ENCODE measurements around the gene FAM210A. TPM values are rescaled to one million over a fixed set of nuclear protein-coding genes. Genes with fewer than 3 reads are reported as not detected.
"Not testable (repeated sequence)": the region's sequence is repeated elsewhere in the genome, so short reads cannot be mapped to it uniquely, and the experiment has no call there.

FAM210A gene
- total RNA-seq, 1 donor from 2014 or later, result 18.1 TPM

DNA sequence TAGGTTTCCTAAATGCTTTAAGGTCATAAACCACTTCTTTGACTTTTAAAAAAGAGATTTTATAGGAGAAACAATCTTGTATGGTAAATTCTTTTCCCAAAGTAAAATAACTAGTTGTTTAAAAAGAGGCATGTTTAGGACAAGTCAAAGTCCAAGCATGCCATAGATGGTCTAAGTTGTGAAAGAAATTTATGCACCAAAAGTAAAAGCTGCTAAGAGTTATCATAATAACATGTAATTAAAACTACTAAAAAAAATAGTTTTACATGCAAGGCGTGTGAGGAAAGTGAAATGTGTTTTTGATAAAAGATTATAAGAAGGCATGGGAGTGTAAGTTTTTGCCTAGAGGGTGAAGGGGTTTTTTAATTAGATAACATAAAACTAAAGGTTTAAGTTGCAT lies 22.5 kb downstream of the FAM210A start:
- DNase-seq, result no peak

DNA sequence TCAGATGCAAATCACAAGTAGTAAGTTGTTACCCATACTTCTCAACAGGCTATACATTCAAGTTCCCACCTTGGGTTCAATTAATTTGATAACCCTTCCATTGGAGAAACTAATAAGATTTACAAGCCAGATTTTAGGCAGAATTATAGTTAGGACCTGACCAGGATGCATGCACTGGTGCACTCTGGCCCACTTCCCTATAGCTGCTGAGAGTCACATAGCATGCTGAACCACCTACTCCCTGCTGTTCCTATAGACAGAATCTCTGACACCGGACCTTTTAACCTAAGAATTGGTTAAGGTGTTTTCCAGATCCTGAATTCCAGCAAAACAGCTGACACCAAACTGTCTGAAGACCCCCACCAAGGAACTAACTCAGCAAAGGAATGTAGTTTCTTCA lies 26.2 kb downstream of the FAM210A start:
- no peak for DNase-seq

DNA sequence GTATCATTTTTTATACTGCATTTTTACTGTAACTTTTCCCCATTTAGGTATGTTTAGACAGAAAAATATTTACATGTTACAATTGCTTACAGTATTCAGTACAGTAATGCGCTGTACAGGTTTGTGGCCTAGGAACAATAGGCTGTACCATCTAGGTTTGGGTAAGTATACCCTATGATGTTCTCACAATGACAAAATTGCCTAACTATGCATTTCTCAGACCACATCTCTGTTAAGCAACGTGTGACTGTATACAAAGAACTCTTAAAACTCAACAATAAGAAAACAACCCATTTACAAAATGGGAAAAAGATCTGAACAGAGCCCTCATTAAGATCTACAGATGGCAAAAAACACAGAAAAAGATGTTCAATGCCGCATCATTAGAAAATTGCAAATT lies 29.4 kb downstream of the FAM210A start:
- DNase-seq, result no peak

DNA sequence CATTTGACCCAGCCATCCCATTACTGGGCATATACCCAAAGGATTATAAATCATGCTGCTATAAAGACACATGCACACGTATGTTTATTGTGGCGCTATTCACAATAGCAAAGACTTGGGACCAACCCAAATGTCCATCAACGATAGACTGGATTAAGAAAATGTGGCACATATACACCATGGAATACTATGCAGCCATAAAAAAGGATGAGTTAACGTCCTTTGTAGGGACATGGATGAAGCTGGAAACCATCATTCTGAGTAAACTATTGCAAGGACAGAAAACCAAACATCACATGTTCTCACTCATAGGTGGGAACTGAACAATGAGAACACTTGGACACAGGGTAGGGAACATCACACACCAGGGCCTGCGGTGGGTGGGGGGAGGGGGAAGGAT lies 31.0 kb downstream of the FAM210A start:
- not testable (repeated sequence) for DNase-seq

DNA sequence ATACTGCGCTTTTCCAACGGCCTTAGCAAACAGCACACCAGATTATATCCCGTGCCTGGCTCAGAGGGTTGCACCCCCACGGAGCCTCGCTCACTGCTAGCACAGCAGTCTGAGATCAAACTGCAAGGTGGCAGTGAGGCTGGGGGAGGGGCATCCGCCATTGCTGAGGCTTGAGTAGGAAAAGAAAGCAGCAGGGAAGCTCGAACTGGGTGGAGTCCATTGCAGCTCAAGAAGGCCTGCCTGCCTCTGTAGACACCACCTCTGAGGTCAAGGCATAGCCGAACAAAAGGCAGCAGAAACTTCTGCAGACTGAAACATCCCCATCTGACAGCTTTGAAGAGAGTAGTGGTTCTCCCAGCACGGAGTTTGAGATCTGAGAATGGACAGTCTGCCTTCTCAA lies 36.3 kb downstream of the FAM210A start:
- not testable (repeated sequence) for DNase-seq

DNA sequence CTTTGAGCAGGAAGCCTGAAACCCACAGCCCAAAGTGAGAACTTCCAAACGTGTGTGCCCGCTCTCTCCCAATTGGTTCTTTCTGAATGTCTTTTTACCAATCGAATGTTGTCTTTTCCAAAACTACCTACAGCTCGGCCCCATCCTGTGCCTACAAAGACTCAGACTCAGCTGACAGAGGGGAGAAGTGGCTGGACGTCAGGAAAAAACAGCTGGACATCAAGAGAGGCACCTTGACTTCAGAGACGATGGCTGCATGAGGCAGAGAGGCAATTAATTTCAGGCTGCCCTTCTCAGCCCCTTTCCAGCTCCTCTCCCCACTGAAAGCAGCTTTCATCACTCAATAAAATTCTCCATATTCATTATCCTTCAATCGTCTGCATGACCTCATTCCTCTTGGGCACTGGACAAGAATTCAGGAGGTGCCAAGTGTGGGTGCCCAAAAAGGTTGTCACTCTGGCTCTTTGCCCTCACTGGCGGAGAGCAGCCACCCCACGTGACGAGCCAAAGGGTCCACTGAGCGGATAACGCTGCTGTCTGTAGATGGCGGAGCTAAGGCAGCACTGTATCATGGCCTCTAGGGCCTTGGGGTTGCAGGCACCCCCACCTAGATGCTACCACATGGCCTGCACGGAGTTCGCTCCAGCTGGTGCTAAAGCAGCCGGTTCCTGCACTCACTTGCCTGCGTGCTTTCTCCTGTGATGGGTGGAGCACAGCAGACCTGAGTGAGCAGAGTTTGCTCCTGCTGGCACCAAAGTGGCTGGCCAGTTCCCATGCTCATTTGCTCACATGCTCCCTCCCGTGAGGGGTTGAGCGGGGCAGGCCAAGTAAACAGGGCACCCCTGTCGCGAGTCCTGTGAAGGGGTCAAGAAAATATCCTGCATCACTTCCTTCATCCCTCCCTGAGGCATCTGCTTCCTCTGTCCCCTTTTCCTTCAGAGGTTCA lies 37.9 kb downstream of the FAM210A start:
- DNase-seq, result no peak

DNA sequence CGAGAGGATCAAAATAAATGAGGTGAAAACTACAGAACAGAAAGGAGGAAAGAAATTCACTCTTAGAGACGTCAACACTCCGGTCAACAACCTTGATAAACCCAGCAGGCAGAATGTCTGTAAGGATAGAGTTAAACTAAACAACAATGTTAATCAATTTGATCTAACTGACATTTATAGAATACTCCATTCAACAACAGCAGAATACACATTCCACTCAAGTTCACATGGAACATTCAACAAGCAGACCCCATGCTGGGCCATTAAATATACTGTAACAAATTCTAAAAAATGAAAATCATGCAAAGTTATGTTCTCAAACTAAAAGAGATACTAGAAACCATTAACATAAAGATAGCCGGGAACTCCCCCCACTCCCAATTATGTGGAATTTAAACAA lies 41.8 kb downstream of the FAM210A start:
- DNase-seq, result no peak

DNA sequence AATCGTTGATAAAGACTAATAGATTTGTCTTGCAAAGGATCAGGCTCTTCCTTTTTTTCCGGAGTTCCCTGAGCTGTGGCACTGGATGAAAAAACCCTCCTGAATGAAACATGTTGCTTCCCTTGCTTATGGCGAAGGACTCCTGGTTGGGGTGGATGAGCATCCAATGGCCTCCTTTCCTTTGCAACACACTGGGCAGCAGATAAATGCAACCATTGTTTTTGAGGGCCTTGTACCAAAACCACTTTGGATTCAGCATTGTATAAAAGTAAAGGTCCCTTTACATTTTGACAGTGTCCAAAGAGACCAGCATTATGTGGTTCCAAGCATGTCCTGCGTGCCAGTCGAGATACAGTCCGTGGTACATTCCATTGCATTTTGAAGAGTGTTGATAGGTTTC lies 44.7 kb downstream of the FAM210A start:
- DNase-seq, result no peak

DNA sequence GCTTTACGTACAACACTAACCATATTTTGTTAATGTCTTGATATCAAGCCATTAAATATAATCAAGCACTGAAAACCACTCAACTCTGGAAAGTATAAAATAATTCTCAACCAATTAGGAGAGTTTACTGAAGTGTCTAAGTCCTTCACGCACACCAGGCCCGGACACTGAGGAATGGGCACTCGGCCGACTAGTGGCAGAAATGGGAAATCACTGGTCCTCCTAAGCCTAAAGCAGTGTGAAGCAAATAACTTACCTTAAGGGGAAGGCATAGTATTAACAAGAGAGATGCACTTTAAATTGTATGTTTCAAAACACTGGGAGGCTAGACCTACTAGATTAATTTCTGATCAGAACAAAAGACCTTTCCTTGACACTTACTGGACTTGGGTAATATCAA lies 45.7 kb downstream of the FAM210A start:
- no peak for DNase-seq

DNA sequence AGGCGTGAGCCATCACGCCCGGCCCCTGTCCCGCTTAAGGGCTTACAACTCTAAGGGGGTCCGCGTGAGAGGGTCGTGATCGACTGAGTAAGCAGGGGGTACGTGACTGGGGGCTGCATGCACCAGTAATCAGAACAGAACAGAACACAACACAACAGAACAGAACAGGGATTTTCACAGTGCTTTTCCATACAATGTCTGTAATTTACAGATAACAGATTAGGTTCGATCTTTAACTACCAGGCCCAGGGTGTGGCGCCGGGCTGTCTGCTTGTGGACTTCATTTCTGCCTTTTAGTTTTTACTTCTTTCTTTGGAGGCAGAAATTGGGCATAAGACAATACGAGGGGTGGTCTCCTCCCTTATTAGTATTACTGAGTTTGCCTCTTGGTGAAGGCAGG lies 49.0 kb downstream of the FAM210A start:
- not testable (repeated sequence) for DNase-seq

DNA sequence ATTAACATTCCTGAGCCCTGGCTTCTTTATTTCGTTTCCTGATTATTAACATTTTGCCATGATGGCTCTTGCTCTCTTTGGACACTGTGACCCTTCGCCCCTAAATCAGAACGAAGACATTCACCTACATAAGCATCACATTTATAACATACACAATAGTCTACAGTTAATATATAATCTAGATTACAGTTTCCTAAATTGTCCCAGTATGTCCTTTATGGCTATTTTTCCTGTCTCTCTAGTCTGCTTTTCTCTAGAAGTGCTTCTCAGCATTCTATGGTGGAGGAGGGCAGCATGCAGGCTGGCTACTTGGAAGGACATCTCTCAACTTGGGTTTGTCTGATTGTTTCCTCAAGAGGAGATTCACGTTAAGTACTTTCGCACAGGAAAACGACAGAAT lies 49.9 kb downstream of the FAM210A start:
- DNase-seq, result no peak

DNA sequence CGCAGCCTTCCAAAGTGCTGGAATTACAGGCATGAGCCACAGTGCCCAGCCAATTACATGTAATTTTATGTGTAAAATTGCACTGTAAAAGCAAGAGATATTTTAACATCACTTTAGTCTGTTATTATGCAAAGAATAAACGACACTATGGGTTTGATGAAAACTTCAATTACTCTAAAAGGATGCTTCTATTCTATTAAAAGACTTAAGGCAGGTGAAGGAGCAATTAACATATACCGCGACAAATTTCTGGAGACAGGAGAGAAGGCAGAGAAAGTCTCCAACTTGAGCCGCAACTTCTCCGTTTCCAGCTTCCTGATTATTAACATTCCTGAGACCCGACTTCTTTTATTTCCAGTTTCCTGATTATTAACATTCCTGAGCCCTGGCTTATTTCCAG lies 53.7 kb downstream of the FAM210A start:
- DNase-seq, result no peak

DNA sequence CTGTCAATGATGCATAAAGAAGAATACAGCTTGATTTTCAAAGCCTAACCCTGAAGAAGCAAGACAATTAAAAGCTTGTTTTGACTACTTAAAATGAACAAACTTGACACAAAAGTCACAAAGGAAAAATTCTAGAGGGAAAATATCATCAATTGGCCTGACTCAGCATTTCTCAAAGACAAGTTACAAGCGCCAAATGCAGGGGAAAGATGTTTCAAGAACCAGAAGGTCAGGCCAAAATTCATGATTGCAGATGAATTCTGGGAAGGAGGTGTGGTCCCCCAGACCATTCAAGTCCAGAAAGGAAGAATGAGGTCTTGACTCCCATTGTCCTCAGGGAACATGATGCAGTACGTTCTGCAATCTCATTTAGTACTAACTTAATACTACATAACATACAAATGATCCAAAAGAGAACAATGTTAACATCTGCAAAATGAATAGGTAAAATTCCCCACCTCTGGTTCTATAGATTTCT lies 64.5 kb downstream of the FAM210A start:
- DNase-seq, result no peak

DNA sequence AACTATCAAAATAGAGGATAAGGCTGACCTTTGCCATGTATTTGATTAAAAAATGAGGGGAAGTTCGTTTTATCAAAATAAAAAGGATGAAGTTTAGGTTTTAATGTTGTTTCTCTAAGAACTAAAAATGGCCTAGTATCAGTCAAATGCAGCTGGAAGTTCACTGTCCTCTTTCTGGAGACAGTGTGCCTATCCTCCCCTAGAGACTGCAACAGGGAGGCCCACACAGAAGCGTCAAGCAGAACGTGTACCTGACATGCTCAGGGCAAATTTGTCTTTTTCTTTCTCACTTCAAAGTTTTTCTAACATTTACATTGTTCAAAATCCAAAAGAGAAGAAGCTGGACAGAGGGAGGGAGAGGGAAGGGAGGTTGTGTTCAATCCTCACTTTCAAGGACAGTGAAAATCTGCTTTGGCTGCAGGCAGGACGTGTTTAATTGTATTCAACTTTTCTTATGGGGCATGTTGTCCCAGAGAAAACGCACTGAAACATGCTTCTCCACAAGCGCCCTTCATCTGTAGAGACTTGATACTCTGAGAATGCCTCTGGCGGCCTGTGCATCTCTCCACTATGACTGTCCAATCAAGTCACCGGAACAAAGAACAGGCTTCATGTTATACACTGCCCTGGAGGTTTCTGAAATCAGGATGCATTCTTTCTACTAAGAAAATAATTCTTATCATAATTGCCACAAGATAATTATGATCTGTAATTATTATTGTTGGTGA lies 65.1 kb downstream of the FAM210A start:
- DNase-seq, result no peak

DNA sequence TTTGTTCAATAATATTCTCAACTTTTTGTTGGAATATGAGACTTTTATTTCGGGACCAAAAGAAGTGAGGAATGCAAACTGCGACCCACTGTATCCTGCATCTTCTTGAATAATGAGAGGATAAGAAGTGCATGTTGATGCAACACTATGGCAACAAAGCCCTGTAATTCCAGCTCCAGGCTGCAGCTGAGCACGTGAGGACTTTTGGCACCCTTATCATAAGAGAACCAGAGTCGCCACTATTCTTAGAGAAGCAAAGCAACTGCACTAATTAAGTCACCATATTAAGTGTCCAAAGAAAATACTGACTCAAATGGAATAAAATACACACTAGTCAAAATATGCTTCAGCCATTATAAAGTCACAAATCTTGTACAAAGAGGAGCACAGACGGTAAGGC lies 65.8 kb downstream of the FAM210A start:
- DNase-seq, result no peak

DNA sequence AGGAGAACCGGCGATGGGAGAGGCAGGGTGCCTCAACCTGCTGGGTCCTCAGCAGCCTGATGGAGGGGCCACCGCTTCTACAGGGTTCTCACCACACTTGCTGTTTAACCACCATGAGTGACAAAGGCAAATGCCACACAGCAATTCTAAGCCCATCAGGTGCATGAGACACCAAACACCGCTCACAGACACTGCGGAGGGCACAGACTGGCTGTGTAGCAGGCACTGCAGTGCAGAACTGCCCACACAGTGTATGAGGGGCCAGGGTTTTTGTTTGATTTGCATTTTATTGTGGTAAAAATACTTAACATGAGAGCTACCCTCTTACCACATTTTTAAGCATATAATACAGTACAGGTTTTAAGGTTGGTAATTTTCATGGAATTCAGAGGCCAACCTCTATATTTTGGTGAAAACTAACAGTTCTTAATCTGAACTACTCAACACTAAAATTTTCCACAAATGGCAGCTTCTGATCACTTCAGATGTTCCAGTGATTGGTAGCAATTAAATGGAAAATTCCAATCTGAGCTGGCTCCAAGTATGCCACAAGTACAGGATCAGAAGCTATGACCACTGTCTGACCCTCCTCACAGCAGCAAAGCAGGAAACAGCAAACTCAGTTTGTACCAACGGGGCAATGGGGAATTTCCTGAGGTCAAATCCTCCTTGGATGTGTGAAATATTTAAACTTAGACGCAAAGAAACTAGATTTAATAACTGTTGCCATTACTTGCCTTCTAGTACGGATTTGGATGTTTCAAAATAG lies 67.7 kb downstream of the FAM210A start:
- DNase-seq, result no peak

DNA sequence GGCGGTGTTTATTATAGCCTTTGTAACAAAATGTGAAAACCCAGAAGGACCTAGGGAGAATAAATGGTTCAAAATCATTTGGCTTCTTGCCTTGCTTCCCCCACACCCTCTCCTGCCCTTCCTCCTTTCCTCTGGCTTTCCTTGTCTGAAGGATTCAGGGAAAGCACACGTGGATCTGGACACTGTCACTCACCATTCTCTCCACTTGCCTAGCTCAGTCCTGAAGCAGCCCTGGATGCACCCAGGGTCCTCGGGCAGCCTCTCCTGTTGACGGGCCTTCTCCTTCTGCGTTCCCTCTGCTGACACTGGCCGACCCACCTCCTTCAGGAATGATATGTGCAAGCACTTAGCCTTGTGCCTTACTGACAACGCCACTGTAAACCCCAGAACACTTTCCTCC lies 68.4 kb downstream of the FAM210A start:
- DNase-seq, result no peak

DNA sequence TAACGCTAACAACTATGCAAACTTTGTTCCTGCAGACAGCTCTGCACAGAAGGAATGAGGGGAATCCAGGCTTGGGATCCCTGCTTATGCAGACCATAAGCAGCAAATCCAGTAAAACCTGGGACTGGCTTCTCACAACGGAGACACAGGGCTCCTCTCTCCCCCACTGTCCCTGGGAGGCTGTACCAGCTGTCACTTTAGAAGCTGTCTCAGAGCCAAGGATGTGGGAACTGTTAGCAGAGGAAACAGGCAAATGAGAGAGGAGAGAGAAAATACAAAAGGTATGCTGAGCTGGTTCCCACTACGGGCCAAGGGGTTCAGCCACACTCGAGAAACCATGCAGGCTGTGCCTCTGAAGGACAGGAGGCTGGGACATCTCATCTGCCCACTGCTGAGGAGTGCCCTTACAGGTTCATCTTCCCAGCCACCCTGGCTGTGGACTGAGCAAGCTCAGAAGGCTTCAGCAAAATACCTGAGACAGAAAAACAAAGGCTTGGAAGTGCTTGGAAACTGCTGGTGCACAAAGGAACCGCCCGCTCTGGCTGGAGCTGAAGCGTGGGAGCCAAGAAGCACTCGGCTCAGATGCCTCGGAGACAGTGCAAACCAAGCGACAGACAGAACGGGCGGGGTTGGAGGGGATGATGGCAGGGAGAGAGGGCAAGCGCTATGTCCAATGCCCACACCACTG lies 72.5 kb downstream of the FAM210A start:
- DNase-seq, result no peak

DNA sequence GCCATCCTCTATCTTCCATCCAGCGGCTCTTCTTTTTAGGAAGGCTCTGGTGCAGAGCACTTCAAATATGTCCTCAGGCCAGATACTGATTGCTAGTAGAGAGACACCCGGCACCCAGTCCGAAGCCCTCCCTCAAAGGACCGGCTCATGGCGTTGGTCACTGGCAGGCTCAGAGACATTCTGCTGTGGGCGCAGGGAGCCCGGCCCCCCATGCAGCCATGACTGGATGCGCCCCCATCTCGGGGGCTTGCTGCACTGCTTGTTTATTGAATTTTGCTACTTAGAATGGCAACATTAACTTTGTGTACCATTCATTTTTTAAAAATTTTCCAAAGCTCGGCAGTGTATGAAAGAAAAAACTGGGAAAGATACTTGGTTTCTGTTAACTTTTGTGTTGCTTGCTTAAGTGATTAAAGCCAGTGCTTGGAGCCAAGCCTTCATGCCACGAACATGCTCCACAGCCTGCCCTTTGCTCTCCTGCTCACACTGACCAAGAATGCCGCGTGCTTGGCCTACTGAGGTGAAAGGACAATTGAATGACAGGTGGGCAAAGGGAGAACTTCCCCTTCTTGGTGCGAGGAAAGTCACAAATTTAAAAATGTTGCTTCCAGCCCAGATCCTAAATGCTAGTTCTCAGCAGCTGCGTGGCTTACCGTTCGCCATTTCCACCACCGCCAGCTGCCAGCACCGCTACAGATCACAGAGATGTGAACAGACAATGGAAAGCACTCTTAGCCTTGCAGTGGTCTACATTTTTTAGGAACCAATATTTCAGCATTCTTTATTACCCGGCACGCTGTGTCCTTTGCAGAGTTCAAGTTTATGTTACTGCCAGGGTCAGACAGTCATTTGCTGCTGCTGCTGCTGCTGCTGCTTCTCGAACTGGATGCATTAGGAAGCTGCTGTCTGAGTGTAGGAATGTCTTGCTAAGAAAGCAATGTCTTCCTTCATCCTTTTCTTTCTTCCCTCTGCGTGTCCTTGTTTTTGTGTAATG lies 76.7 kb downstream of the FAM210A start:
- no peak for DNase-seq

DNA sequence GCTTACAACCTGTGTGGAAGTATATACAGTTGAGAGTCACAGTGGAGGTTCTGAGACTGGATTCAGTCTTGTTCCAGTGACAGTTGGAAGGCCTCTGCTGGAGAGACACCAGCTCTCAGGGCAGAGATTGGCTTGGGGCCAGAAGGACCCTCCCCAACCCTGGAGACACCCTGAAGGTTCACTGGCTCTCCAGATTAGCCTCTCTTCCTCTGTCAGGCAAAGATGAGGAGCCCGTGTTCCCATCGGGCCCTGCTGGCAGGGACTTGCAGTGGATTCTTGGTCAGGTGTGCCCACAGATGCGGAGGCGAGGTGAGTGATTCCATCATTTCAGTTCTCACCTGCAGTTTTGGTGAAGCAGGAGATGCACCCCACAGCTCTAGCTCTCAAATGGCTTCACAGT lies 78.6 kb downstream of the FAM210A start:
- DNase-seq, result no peak

DNA sequence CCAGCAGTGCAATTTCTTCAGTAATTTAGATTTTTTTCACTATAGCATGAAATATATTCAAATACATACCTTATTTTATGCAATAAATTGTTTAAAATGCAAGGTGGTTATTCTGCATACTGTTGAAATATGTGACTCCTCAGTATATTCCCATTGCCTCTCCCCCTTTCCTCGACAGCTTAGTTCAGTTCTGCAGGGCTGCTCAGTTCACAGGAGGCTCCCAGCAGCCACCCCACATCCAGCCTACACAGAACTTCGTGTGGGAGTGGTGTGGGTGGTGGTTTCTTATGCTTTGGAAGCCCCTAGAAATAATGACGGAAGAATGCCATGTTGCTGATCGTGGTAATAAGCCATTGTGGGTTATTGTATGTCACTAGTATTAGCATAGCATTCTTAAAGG lies 79.7 kb downstream of the FAM210A start:
- DNase-seq, result no peak
